HepG2 (cell line): ENCODE data around the gene ARRDC4. TPM values are rescaled to one million over a fixed set of nuclear protein-coding genes. Genes with fewer than 3 reads are reported as not detected.

ENCODE experiments used
- ATAC-seq: fragments of 200-7000 bp; cut with Tn5 transposase; 3 replicates; pipeline ENCODE4 v1.9.1; 2020; ENCODE audit warnings: mild to moderate bottlenecking, moderate library complexity
- BruUV-seq: library from RNA; stranded (reverse); fragments of 400-500 nt; replicated peaks from 2 replicates; lab custom pipeline; 2021; lab: Mats Ljungman, UMichigan
- CTCF ChIA-PET: fragments of 300-600 bp; formaldehyde crosslinking; extraction: SDS; loops from one replicate; lab custom pipeline; 2021; ENCODE audit warnings: low total read pairs, inconsistent platforms, low intra/inter-chr PET ratio; lab: Yijun Ruan, JAX
- POLR2A ChIA-PET: fragments of 350-600 bp; sonication (Branson Sonifier 250); formaldehyde crosslinking; loops from one replicate; lab custom pipeline; 2020; ENCODE audit warnings: antibody characterized with exemption, inconsistent platforms; lab: Yijun Ruan, JAX
- DNase-seq: peaks from one replicate; pipeline ENCODE4 v3.0.0-alpha.2; 2015; ENCODE audit warnings: low spot score
- FAIRE-seq: peaks from 3 replicates; lab custom pipeline; 2011; peaks lifted over from hg19 to GRCh38; lab: Jason Lieb, UNC
- H2AFZ ChIP-seq: one replicate; pipeline ENCODE4 v1.6.1; 2011; ENCODE audit warnings: low read length, inconsistent platforms
- H3K27ac ChIP-seq: fragments of 300-600 bp; 3 replicates; pipeline ENCODE4 v1.8.0; 2011; ENCODE audit warnings: mixed run types, mild to moderate bottlenecking, mixed read lengths, low read length, inconsistent platforms; ENCODE audit not compliant: insufficient read depth; ENCODE audit errors: extremely low read length
- H3K27me3 ChIP-seq, 2 experiments: fragments of 200-600 bp in 1 of 2; 2 replicates in 1 of 2; 3 replicates in 1 of 2; pipeline versions ENCODE4 v1.6.0 to v1.8.0; 2011; ENCODE audit warnings: low read length in 2 of 2, mild to moderate bottlenecking in 2 of 2, moderate library complexity in 2 of 2, inconsistent platforms in 1 of 2; ENCODE audit not compliant: insufficient read depth in 2 of 2, control insufficient read depth in 1 of 2
- H3K36me3 ChIP-seq, 2 experiments: fragments of 200-600 bp in 1 of 2; replicated peaks in 1 of 2; 2 replicates in 1 of 2; 3 replicates in 1 of 2; pipeline versions ENCODE4 v1.5.1 to v1.8.0; 2011; ENCODE audit warnings: low read length in 2 of 2, inconsistent platforms in 1 of 2; ENCODE audit not compliant: insufficient read depth in 2 of 2, control insufficient read depth in 1 of 2
- H3K4me1 ChIP-seq: 2 replicates; pipeline ENCODE4 v1.5.1; 2012; ENCODE audit warnings: low read length, inconsistent platforms; ENCODE audit not compliant: insufficient read depth
- H3K4me2 ChIP-seq: 2 replicates; pipeline ENCODE4 v1.6.0; 2011; ENCODE audit warnings: low read depth, low read length, inconsistent platforms
- H3K4me3 ChIP-seq, 3 experiments: fragments of 200-600 bp in 1 of 3; sonication (generic), shearing (Covaris generic) in 1 of 3; replicated peaks in 1 of 3; 2 replicates each; pipeline ENCODE4 v1.5.1; 2011 to 2016; ENCODE audit warnings: low read length in 3 of 3, inconsistent platforms in 2 of 3, low read depth in 2 of 3, mild to moderate bottlenecking in 2 of 3, control low read depth in 1 of 3, mixed read lengths in 1 of 3; ENCODE audit not compliant: insufficient read depth in 1 of 3
- H3K79me2 ChIP-seq: one replicate; pipeline ENCODE4 v1.6.1; 2011; ENCODE audit warnings: low read length, inconsistent platforms; ENCODE audit not compliant: insufficient read depth
- H3K9ac ChIP-seq: 2 replicates; pipeline ENCODE4 v1.6.0; 2011; ENCODE audit warnings: mild to moderate bottlenecking, low read depth, low read length, inconsistent platforms; ENCODE audit not compliant: insufficient read depth
- H3K9me3 ChIP-seq: 2 replicates; pipeline ENCODE4 v1.5.1; 2012; ENCODE audit warnings: mild to moderate bottlenecking, low read length
- H4K20me1 ChIP-seq: 2 replicates; pipeline ENCODE4 v1.6.0; 2011; ENCODE audit warnings: inconsistent platforms, mild to moderate bottlenecking, low read length, moderate library complexity; ENCODE audit not compliant: insufficient read depth
- FOSL1 ChIP-seq: sonication (generic); formaldehyde crosslinking; IDR thresholded peaks from 2 replicates; pipeline ENCODE4 v1.9.0; 2021; ENCODE audit warnings: missing genetic modification reagents, borderline replicate concordance
- GLI4 ChIP-seq: sonication (generic); formaldehyde crosslinking; IDR thresholded peaks from 2 replicates; pipeline ENCODE4 v1.5.1; 2020; ENCODE audit warnings: missing genetic modification reagents, mild to moderate bottlenecking, moderate library complexity, borderline replicate concordance
- GRHL1 ChIP-seq: sonication (generic); formaldehyde crosslinking; conservative IDR thresholded peaks from 2 replicates; pipeline ENCODE4 v1.8.0; 2022; ENCODE audit warnings: missing genetic modification reagents
- MEIS2 ChIP-seq: sonication (generic); formaldehyde crosslinking; IDR thresholded peaks from 2 replicates; pipeline ENCODE4 v1.9.0; 2021; ENCODE audit warnings: mild to moderate bottlenecking, missing genetic modification reagents
- NR0B2 ChIP-seq: sonication (generic); formaldehyde crosslinking; IDR thresholded peaks from 2 replicates; pipeline ENCODE4 v1.4.0; 2020; ENCODE audit warnings: mild to moderate bottlenecking, missing genetic modification reagents
- PLRG1 ChIP-seq: fragments of 450-650 bp; conservative IDR thresholded peaks from 2 replicates; pipeline ENCODE4 v1.6.1; 2016
- PRMT3 ChIP-seq: sonication (generic); formaldehyde crosslinking; IDR thresholded peaks from 2 replicates; pipeline ENCODE4 v1.8.1; 2022; ENCODE audit warnings: low read depth, mild to moderate bottlenecking, moderate library complexity, missing genetic modification reagents, borderline replicate concordance
- SMAD3 ChIP-seq: sonication (generic); formaldehyde crosslinking; IDR thresholded peaks from 2 replicates; pipeline ENCODE4 v1.4.0; 2020; ENCODE audit warnings: missing genetic modification reagents
- ZFP1 ChIP-seq: IDR thresholded peaks from 2 replicates; pipeline ENCODE4 v1.6.1; 2016
- ZNF570 ChIP-seq: sonication (generic); formaldehyde crosslinking; IDR thresholded peaks from 2 replicates; pipeline ENCODE4 v1.4.0; 2020; ENCODE audit warnings: mild to moderate bottlenecking, missing genetic modification reagents, borderline replicate concordance
- WGBS: methylation state at CpG from one replicate; pipeline ENCODE4 v1.1.6; 2017; ENCODE audit warnings: low lambda C conversion rate; 5-methylcytosine and 5-hydroxymethylcytosine counted together
- in situ Hi-C: cut with HindIII; loops from 2 replicates; pipeline ENCODE4 v1.10.0; 2017; ENCODE audit warnings: low pct_unique_long_range_greater_than_20kb; ENCODE audit not compliant: extremely low pct_ligation_motif_present
- intact Hi-C: fragments of 100-400 bp; cut with micrococcal nuclease; formaldehyde crosslinking; loops from one replicate; pipeline ENCODE4 v1.10.0; 2022; ENCODE audit not compliant: unreplicated experiment
- polyA plus RNA-seq, 8 experiments: library from polyadenylated mRNA; depleted of rRNA in 3 of 8; stranded (reverse) in 7 of 8; unstranded in 1 of 8; fragments of >200 nt; fragmentation: Illumina TruSeq in 4 of 8; extraction: Trizol in 4 of 8; gene quantifications; 2 replicates each; pipeline versions ENCODE4 v1.2.1 to v1.2.3, GENCODE V29; 2011 to 2016; ENCODE audit warnings: low read depth in 4 of 8, missing spikeins in 1 of 8, mixed read lengths in 1 of 8; ENCODE audit not compliant: insufficient read depth in 1 of 8
- total RNA-seq, 5 experiments: library from RNA; depleted of rRNA; stranded (reverse); fragments of >200 nt; fragmentation: Illumina TruSeq; extraction: Trizol; gene quantifications; 2 replicates each; pipeline ENCODE4 v1.2.3, GENCODE V29; 2016; ENCODE audit warnings: low read depth in 1 of 5

ARRDC4 gene
- total and polyA plus RNA-seq, 2 of the 13 experiments (the other 11 are each of a cell fraction or from before 2014, with no cell fraction given): 1.5 to 2.5 TPM

DNA sequence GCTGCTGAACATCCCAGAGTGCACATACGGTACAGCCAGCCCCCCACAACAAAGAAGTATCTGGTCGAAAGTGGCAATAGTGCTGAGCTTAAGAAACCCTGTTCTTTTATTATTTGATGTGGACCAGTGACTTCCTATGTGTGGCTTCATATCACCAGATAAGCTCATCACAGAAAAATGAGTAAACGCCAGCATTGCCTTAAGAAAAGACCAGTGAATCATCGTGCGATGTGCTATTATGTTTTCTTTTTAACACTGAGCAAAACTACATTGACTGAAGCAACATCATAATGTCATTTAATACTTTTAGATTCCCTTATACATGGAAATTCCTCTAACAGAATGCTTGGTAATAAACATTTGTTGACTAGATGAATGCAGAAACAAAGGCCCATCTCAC is 45.2 kb upstream of the ARRDC4 start:
- H3K27me3 ChIP-seq: peaks cover 0 to 7% of the 10 kb centered on the region in 2 experiments; a peak in 1 of 5 replicates
- in situ Hi-C loops: loop anchor here (25.0 kb wide), 1 partner anchor 497 kb away; no protein-coding TSS in a partner anchor
- no peaks in the 10 kb centered on the region for H3K79me2 ChIP-seq
- H4K20me1 ChIP-seq: no peaks in the 10 kb centered on the region
- no peaks in the 10 kb centered on the region for H3K36me3 ChIP-seq
- H2AFZ ChIP-seq: no peak overlapping the region
- no TSS peak for BruUV-seq
- TF ChIP-seq PLRG1 (no peak), MEIS2 (CRISPR knock-in tag) (no peak), PRMT3 (CRISPR knock-in tag) (no peak), NR0B2 (CRISPR knock-in tag) (no peak), ZFP1 (CRISPR knock-in tag) (no peak), GLI4 (no peak), SMAD3 (CRISPR knock-in tag) (no peak), ZNF570 (CRISPR knock-in tag) (no peak), FOSL1 (CRISPR knock-in tag) (no peak), GRHL1 (CRISPR knock-in tag) (no peak)
- TF ChIP-seq, all 625 proteins: peak for 0
- FAIRE-seq (no peak), DNase-seq (no peak), ATAC-seq (no peak)
- H3K4me1 ChIP-seq: no peaks in the 10 kb centered on the region
- H3K4me3 ChIP-seq: no peak overlapping the region
- no peaks in the 10 kb centered on the region for H3K9me3 ChIP-seq
- intact Hi-C loops: no loop called here
- H3K9ac ChIP-seq: no peak overlapping the region
- 14% methylated on average over 5 of the region's 5 CpGs for WGBS
- no peak overlapping the region for H3K27ac ChIP-seq
- ChIA-PET CTCF (no interaction called here), POLR2A (no interaction called here)
- H3K4me2 ChIP-seq: no peak overlapping the region
